Middle frontal gyrus (tissue), 1 donor: ENCODE measurements around the gene GOSR2.

Experiments used
- DNase-seq: peaks from one replicate; pipeline ENCODE4 v3.0.0-alpha.2; 2015; ENCODE audit warnings: low spot score; ENCODE audit errors: extremely low spot score

Gene GOSR2

DNA sequence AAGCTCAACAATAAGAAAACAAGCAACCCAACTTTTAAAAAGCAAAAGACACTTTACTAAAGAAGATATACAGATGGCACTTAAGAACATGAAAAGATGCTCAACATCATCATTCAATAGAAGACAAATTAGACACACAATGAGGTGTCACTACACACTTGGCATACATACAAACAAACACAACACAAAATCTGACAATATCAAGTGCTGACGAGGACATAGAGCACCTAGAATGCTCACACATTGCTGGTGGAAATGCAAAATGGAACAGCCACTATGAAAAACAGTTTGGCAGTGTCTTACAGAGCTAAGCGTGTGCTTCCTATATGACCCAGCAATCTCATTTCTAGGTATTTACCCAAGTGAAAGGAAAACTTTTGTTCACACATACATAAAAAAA is 37.2 kb downstream of the GOSR2 start:
- DNase-seq: no peak

DNA sequence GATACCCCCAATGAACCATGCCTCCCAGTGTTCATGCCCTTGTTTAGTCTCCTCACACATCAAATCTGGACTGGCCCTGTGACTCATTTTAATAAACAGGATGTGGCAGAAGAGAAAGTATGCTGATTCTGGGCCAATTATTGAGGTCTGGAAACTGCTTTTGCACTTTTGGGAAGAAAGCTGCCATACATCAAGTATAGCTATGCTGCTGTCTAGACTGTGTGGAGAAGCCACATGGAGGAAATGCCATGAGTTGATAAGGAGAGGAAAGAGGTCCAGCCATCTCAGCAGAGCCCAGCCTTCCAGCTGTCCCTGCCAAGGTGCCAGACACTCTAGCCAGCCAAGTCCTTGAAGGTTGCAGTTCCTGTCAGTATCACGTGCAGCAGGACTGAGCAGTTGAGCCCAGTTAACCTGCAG is 39.4 kb downstream of the GOSR2 start:
- no peak for DNase-seq

DNA sequence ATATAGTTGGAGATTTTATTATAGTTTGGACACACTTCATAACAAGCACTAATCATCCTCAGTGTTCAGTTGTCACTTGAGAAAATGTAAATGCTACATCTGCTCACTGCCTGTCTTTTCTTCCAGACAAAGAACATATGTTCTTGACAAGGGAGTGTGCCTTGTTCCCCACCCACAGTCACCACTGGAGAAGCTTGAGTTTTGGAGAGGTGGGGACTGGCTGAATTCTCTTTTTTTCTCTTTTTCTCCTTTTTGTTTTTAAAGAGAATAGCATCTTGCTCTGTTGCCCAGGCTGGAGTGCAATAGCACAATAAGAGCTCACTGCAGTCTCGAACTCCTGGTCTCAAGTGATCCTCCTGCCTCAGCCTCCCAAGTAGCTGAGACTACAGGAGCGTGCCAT is 40.6 kb downstream of the GOSR2 start:
- peak; percentile 33 for DNase-seq

DNA sequence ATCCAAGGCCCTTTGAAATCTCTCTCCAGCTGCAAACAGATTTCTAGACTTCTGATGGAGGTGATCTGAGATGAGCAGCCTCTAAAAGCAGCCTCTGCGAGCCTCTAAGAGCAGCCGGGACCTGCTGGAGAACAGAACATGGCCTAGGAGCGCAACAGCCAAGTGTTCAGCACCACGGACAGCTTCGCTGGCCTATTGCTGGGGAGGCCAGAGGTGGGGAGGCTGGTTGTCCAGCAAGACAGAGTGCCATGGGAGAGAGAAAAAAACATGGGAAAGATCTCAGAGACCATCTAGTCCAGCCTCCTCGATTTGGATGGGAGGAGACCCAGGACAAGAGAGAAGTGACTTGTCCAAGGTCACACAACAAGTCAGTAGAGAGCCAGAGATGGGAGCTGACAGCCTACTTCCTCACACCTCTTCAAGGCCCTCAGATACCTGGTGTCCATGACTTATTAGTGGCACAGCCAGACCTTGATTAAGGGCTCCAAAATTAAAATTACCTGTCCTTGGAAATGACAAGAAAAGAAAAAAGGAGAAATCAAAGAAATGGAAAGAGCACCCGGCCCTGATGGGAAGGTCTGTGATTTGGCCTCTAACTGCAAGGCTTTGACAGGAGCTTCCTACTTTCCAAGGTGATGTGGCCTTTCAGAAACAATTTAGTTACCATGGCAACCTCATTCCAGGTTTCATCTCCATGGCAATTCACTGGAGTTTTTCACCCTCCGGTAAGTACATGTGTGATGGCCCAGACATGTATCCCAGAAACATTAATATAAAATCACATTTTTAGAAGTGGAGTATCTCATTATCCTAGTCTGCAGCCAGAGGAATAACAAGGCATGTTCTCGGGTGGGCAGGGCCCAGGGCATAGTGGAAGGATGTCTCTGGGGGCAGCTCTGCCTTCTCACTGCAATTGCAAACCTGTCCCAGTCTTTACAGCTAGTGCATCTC is 41.6 kb downstream of the GOSR2 start:
- no peak for DNase-seq

DNA sequence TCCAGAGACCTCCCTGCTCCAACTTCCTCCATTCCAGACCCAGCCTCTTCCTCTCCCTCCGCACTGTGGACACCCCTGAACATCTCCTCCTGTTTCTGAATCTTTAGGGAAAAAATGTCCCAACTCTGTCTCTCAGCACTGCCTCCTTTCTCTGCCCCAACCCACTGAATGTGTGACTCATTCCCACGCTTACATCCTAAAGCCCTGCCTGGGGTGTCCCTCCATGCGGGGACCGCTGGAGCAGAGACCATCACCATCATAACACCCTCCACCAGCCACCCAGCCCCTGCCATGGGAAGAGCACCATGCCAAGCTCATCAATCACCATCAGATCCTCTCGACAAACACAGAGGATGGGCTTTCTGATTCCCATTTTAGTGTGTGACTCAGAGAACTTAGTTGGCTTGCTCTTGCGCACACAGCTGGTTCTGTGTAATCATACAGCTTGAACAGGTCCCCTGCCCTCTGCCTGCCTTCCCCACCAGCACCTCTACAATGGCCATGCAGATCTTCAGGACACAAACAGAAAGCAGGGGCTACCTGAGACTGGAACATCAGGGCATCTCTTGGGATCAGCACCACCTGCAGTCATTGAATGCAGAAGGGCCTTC is 45.4 kb downstream of the GOSR2 start:
- no peak for DNase-seq

DNA sequence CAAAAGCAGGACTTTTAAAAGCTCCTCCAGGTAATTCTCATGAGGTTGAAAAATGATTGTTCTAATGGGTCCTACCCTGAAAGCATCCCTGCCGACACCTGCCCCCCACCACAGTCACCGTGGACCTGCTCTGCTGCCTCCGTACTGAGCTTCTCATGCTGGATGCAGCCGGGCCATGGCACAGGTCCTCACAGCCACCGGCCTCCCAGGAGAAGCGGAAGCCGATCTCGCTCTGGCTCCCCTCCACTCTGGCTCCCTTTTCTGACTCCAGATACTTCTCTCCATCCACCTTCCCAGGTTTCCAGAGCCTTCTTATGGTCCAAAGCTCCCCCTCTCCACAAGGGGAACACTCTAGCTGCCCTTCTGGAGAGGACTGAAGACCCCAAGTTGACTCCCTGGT is 45.9 kb downstream of the GOSR2 start:
- DNase-seq: no peak

DNA sequence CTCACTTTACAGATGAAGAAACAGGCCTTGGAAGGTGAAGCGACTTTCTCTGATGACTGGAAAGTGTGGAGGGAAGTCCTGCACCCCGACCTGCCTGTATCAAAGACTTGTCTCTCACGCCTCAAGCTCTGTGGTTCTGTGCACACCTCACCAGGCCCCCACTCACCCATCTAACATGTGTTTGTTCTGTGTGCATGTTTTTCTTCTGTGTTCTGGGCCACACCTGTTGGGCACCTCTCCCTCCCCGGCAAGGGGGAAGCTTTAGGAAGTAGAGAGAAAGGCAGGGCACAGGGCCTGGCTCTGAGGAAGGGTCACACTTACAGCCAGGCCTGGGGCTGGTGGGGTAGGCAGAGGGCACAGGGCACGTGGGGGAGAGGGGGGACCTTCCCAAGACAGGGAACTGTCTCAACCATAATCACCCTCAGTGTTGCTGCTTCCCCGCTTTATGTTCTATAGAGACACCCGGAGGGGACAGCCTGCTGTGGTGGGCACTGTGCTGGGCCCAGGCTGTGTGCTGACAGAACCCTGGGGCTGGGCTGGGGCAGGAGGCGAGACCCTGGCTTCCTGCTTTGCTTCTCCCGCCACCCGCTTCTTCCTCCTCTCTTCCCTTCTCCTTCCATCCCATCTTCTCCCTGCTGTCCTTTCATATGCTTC is 48.8 kb downstream of the GOSR2 start:
- no peak for DNase-seq

DNA sequence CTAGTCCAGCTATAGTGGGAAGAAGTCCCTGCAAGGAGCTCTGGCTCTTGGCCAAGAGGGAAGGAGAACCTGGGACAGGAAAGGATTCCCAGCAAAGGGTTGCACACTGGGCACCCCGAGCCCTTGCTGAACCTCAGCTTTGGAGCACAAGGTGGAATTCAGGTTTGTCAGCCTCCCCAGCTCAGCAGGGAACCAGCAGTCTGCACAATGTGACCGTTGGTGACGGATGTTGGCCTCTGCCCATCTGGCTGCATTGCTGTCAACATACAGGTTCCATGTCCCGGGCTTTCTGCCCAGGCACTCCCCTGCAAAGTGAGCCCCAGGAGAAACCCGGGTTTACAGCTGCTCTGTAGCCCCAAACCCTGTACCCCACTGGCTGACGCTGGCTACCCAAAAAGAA is 49.4 kb downstream of the GOSR2 start:
- DNase-seq: no peak

DNA sequence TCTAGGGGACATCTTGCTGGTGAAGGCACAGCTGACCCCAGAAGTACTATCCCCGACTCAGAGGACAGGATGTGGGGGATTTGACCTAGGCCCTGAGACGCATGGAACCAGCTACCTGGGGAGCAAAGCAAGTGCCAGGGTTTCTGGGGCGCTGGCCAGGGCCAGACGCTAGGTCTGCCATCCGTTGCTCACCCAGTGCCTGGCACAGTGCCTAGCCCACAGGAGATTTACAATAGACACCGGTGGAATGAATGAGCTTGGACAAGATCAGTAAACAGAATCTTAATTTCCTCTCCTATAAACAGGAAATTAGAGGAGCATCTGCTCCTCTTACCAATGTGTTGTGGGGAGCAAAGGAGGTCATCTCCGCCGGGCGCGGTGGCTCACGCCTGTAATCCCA is 51.1 kb downstream of the GOSR2 start:
- no peak for DNase-seq

DNA sequence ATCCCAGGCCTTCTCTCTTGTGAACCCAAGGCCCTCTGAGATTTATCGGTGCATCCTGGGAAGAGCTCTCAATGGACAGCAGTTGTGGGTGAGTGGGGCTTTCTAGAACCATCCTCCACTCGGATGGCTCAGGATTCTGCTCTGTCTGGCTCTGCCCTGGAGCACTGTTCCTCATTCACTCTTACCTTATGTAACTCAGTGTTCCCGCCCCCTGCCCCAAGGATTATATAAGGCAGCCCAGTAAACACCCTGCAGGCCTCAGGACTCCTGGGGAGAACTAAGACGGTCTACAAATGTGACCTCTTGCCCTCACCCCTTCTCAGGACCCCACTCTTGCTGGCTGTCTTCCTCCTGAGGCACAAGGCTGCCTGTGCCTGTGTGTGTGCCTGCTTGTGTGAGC is 52.3 kb downstream of the GOSR2 start:
- DNase-seq: no peak

DNA sequence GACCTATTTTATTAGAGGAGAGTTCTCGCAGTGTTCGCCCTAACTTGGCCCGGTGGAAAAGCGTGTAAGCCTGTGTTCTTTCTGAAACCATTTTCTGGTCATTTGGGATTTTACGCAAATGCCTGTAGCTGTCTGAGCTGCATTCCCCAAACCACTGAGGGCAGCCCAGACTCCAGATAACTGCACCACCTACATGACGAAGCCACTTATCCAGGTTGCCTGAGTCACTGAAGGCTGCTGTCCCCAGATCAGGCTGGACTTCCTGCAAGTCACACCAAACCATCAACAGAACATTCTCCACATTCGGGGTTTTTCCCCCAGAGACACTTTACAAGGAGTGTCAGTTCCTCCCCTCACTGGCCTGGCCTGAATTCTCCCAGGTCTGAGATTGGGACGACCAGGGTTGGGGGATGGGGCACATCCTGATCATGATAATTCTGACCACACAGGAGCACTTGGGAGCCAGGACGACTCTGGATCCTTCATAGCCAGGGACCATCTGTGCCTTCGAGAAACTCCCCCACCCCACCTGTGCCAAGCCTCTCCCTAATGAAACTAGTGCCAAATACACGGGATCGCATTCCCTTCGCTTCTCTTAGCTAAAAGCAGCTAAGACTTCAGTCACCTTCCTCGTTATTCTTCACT is 53.8 kb downstream of the GOSR2 start:
- DNase-seq: no peak

DNA sequence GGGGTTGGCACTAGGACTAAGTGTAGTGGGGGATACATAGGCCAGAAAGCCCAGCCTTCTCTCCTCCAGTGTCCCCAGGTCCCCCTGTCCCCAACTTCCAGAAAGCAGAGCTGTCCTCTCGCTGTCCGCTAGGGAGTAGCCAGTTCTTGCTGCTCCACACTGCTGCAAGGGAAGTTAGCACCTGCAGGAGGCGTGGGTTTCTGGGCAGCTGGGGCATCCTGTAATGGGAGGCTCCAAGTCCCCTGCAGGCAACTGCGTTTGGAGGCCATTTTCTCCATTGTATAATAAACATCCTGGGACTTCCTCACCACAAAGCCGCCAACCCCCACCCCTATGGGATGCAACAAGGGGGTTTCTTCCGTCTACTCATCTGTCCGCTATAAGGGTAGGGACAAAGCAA is 54.4 kb downstream of the GOSR2 start:
- DNase-seq: no peak

DNA sequence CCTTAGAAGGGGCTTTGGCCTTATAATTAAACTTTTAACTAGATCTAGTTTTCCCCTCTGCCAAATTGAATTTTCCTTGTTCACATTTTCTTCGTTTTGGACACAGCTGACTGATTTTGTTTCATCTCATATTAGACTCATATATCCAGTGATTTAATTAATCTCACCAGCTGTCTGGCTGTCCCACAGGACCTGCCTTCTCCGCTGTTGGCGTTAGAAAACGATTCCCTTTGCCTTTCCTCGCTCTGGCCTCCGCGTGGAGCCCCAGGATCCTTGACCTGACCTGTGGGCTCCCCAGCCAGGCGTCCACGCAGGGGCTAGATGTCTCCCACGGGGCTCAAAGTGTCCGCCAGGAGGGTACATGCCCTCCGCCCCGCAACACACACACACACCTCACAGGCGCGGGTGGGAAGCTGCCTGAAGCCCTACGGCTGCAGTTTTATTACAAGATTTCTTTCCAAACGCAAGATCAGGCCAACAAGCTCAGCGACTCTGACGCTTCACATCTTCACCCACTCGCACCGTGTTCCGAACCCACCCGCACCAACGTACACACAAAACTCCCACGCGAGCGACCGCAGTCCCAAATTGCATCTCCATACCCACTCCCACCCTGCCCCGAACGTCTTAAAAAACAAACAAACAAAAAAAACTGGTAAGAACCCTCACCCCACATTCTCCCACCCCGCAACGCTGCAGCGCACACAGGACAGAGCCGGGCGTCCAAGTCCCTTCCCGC is 55.0 kb downstream of the GOSR2 start:
- DNase-seq: no peak

DNA sequence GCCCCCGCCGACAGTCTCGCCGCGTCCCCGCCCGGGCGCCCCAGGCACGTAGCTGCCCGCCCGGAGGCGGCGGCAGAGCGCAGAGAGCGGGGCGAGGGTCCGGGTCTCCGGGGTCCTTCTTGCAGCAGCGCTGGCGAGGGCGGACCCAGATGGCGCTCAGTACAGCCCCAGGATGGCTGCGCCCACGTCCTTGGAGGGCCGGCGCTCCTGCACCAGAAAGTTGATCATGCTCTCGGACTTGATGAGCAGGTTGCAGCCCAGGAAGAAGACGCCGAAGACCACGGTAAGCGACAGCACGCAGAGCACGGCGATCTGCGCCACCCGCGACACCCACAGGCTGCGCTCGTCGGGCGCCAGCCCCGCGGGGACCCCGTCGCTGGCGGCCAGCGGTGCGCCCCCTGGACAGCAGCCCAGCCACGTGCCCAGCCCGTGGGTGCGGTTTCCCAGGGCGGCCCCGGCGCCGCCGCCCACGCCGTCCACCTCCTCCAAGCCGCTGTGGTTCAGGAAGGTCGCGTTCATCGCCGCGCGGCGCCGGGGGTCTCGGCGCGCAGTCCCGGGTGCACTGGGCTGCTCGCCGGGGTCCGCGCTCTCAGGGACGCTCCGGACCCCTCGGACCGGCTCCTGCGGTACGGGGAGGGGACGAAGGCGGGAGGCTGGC is 55.7 kb downstream of the GOSR2 start:
- DNase-seq: no peak

DNA sequence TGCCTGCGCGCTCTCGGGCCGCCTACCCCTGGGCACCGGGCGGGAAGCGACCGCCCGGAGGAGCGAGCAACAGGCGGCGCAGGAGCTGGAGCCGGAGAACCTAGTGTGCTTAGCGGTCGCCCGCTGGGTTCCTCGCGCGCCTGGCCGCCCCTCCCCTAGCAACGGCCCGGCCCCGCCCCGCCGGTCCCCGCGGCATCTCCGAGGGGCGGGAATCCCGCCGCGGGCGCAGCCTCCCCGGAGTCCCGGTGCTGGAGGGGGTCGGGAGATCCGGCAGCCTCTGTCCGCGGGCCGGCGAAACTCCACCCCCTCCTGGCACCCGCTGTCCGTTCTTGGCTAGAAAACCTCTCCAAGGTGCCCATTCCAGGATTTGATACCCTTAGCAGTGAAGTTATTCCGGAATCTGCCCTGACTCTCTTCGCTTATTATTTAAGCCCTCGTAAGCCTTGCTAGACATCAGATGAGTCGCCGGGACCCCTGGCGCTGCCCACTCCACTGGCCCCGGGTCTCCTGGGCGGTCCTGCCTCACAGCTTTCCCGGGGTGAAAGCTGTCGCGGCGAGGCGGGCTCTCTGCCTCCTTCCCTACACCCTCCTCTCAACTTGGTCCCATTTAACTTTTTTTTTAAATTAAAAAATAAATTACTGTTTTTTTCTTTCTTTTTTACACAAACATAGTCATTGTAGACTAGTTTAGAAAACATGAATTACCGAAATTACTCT is 56.3 kb downstream of the GOSR2 start, which contains the start of gene RPRML:
Gene RPRML (minus strand): TSS at position 107 of the 717 bp plus-strand sequence. CDS start 246 bp downstream, outside the sequence.
- DNase-seq: no peak

DNA sequence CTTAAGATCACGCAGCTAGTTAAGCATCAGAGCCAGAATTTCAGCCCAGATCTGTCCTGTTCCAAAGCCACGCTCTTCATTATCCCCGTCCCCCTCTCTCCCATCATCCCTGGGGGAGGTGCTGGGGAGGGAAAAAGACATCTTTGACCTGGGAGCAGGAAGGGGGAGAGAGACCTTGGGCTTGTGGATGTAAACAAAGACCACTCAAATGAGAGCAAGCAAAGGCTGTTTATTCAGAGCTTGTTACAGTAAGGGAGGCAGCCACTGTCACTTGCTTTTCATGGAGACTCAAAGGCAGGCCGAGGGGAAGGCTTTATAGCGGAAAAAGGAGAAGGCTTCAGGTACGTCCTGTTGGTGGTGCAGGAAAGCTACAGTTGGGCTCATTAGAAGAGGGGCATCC is 59.6 kb downstream of the GOSR2 start:
- no peak for DNase-seq

DNA sequence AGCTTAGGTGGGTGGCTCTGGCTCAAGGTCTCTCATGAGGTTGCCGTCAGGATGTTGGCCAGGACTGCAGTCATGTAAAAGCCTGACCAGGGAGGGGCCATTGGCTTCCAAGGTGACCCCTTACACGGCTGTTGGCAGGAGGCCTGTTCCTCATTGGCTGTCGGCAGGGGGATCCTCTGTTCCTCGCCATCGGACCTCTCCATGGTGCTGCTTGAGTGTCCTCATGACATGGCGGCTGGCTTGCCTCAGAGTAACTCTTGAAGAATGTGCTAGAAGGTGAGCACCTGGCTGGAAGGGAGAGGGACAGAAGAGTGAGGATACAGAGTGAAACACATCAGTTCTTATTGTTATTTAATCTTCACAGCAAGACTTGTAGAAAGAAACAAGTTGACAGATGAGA is 60.8 kb downstream of the GOSR2 start:
- DNase-seq: no peak

DNA sequence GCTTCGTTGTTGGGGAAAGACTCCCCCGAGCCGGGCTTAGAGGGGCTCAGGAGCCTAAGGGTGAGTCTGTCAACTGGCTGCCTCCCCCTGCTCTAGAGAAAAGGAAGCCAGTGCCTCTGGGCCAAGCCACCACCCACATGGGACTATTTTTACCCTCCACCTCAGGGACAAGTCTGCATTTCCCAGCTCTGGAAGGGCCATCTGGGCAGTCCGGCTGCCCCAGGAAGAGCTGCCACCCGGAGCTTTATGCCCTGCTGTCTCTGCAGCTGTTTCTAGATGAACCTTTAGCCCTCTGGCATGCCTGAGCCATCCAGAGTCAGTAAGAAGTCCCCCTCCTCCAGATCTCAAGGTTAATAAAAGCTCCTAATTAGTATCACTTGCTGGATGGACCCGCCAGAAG is 61.4 kb downstream of the GOSR2 start:
- DNase-seq: no peak

DNA sequence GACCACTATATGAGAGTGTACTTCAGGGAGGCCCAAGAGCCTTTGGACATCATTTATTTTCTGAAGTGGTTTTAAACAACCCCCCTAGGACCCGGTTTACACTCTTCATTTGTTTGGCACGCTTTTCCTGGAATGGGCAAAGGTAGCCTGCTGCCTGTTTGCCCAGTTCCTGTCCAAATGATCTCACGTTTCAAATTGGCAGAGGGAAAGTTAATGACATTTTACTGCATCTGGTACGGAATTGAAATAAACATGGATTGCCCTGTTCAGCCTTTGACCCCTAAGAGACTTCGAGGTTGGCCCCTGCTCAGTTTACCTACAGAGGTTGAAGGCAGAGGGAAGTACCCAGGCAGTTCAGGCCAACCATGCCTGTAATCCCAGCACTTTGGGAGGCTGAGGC is 61.9 kb downstream of the GOSR2 start:
- DNase-seq: no peak

DNA sequence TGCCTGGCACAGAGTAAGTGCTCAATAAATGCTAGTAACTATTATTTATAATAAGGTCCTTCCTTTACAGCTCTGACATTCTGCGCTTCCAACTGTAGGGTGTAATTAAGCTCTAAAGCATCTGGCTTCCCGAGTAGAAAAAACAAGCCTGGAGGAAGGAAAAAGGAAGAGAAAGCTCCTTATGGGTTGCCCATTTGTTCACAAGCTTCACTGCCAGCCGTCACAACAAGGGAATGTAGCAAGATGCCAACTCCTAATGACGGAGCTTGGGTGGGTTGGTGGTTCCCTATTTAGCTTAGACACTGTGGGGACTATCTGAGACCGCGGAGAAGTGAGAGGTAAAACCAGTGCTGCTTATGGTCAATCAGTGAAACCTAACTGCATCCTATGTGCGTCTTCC is 63.4 kb downstream of the GOSR2 start:
- DNase-seq: no peak
